Panc1 (cell line): ENCODE results near the gene USH1C. TPM values are rescaled to one million over a fixed set of nuclear protein-coding genes. Genes with fewer than 3 reads are reported as not detected.

ENCODE experiments used
- ATAC-seq: fragments of 200-7000 bp; cut with Tn5 transposase; 2 replicates; pipeline ENCODE4 v1.9.1; 2020; ENCODE audit warnings: mild to moderate bottlenecking, moderate library complexity
- BruUV-seq: library from RNA; stranded (reverse); fragments of 400-500 nt; replicated peaks from 2 replicates; lab custom pipeline; 2021; lab: Mats Ljungman, UMichigan
- CTCF ChIA-PET: fragments of 300-600 bp; sonication (Branson Sonifier 250); formaldehyde crosslinking; loops from one replicate; lab custom pipeline; 2022; ENCODE audit warnings: antibody characterized with exemption; lab: Charles Lee
- POLR2A ChIA-PET: fragments of 300-600 bp; sonication (Branson Sonifier 250); formaldehyde crosslinking; loops from one replicate; lab custom pipeline; 2022; ENCODE audit warnings: antibody characterized with exemption; lab: Charles Lee
- DNase-seq: peaks from one replicate; pipeline ENCODE4 v3.0.0-alpha.2; 2010; ENCODE audit warnings: low read depth, low spot score
- H3K27ac ChIP-seq: 2 replicates; pipeline ENCODE4 v1.5.1; 2011; ENCODE audit warnings: mild to moderate bottlenecking, low read length, inconsistent platforms
- H3K27me3 ChIP-seq: fragments of 200-500 bp; sonication (Bioruptor generic); 2 replicates; pipeline ENCODE4 v1.6.0; 2014; ENCODE audit warnings: low read length, inconsistent platforms; ENCODE audit not compliant: control insufficient read depth, insufficient read depth
- H3K36me3 ChIP-seq: fragments of 200-500 bp; sonication (Bioruptor generic); 2 replicates; pipeline ENCODE4 v1.5.1; 2014; ENCODE audit warnings: inconsistent platforms, mild to moderate bottlenecking, low read length, moderate library complexity; ENCODE audit not compliant: control insufficient read depth, insufficient read depth
- H3K4me1 ChIP-seq: 2 replicates; pipeline ENCODE4 v1.5.1; 2011; ENCODE audit warnings: inconsistent platforms, mild to moderate bottlenecking, low read length, moderate library complexity; ENCODE audit not compliant: control insufficient read depth, insufficient read depth
- H3K4me3 ChIP-seq, 2 experiments: 2 replicates each; pipeline ENCODE4 v1.5.1; 2011 to 2012; ENCODE audit warnings: low read depth in 2 of 2, low read length in 2 of 2, mild to moderate bottlenecking in 2 of 2, inconsistent platforms in 1 of 2, moderate library complexity in 1 of 2
- H3K9me3 ChIP-seq: fragments of 200-500 bp; sonication (Bioruptor generic); 2 replicates; pipeline ENCODE4 v1.5.1; 2014; ENCODE audit warnings: low read depth, mild to moderate bottlenecking, inconsistent platforms, low read length, moderate library complexity; ENCODE audit not compliant: control insufficient read depth, insufficient read depth
- POLR2AphosphoS5 ChIP-seq: IDR thresholded peaks from 2 replicates; pipeline ENCODE4 v1.6.1; 2012; ENCODE audit warnings: mild to moderate bottlenecking, low read depth, low read length, moderate library complexity
- SIN3A ChIP-seq: IDR thresholded peaks from 2 replicates; pipeline ENCODE4 v1.6.1; 2012; ENCODE audit warnings: low read depth, mild to moderate bottlenecking, low read length, moderate library complexity, borderline replicate concordance; ENCODE audit not compliant: insufficient read depth
- TCF7L2 ChIP-seq: IDR thresholded peaks from 2 replicates; pipeline ENCODE4 v1.6.1; 2011; ENCODE audit warnings: mild to moderate bottlenecking, low read depth, low read length, inconsistent platforms
- in situ Hi-C: cut with HindIII; loops from 2 replicates; pipeline ENCODE4 v1.10.0; 2016; ENCODE audit warnings: low sequenced_read_pairs, low pct_unique_long_range_greater_than_20kb
- intact Hi-C: fragments of 100-400 bp; cut with micrococcal nuclease; formaldehyde crosslinking; loops from one replicate; pipeline ENCODE4 v1.10.0; 2022; ENCODE audit not compliant: unreplicated experiment
- total RNA-seq: library from RNA; stranded (reverse); gene quantifications from one replicate; pipeline ENCODE4 v1.2.1, GENCODE V29; 2021; ENCODE audit not compliant: unreplicated experiment
- TF ChIP-seq, protein P1 (sequence below): fragments of 450-650 bp; IDR thresholded peaks from 2 replicates; pipeline ENCODE4 v1.5.1; 2017; ENCODE audit warnings: mild to moderate bottlenecking
- TF ChIP-seq, protein P2 (sequence below), 2 experiments: IDR thresholded peaks; 2 replicates each; pipeline ENCODE4 v1.6.1; 2011 to 2012; ENCODE audit warnings: low read depth in 2 of 2, control low read depth in 1 of 2, low read length in 1 of 2, mild to moderate bottlenecking in 1 of 2, moderate library complexity in 1 of 2; ENCODE audit not compliant: insufficient read depth in 1 of 2

The USH1C gene
- total RNA-seq, 1 experiment from 2014 or later = not detected

DNA sequence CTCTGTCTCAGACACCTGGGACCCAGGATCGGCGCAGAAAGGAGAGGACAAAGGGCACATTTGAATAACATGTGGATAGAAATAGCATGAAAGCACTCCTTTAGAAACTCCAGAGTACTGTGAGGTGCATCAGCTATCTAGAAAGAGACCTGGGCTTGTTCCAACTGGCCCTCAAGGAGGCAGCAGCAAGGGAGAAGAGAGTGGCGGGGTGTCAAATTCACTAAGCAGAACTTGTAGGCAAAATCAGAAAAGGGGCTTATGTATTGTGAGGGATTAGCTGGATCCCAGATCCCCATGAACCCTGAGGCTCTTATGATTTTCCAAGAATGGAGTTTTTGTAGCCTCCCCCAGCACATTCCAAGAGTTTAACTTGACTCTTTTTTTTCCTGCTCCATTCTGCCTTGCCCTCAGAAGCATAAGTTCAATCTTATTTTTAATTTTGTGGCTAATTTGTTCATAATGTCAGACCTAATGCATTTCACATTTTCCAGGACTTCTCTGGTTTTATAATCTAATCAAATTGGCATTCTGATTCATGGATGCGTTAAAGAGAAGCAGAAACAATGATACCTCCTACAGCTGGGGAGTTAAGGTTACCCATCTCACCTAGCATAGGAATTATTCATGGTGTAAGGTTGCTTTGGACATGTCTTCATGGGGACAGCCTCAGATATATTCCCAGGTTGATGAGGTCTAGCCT, 33.6 kb downstream of the USH1C start:
- DNase-seq = no peak
- Histone ChIP-seq H3K27me3 (no peaks in the 10 kb centered on the region; the same call in 1 of the 2 replicates), H3K36me3 (no peaks in the 10 kb centered on the region), H3K4me3 (no peak overlapping the region), H3K27ac (no peak overlapping the region), H3K9me3 (no peaks in the 10 kb centered on the region), H3K4me1 (no peaks in the 10 kb centered on the region)
- intact Hi-C loops = no loop called here
- BruUV-seq = no TSS peak
- ChIA-PET CTCF (no interaction called here), POLR2A (interaction anchor here (0.6 kb wide), 1 partner anchor 315 kb away, joined by 7 read pairs; no protein-coding TSS in a partner anchor)
- ATAC-seq = no peak
- in situ Hi-C loops = no loop called here
- TF ChIP-seq SIN3A = no peak
- TF ChIP-seq TCF7L2 = no peak
- TF ChIP-seq, protein P1, sequence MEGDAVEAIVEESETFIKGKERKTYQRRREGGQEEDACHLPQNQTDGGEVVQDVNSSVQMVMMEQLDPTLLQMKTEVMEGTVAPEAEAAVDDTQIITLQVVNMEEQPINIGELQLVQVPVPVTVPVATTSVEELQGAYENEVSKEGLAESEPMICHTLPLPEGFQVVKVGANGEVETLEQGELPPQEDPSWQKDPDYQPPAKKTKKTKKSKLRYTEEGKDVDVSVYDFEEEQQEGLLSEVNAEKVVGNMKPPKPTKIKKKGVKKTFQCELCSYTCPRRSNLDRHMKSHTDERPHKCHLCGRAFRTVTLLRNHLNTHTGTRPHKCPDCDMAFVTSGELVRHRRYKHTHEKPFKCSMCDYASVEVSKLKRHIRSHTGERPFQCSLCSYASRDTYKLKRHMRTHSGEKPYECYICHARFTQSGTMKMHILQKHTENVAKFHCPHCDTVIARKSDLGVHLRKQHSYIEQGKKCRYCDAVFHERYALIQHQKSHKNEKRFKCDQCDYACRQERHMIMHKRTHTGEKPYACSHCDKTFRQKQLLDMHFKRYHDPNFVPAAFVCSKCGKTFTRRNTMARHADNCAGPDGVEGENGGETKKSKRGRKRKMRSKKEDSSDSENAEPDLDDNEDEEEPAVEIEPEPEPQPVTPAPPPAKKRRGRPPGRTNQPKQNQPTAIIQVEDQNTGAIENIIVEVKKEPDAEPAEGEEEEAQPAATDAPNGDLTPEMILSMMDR = no peak
- TF ChIP-seq, protein P2, sequence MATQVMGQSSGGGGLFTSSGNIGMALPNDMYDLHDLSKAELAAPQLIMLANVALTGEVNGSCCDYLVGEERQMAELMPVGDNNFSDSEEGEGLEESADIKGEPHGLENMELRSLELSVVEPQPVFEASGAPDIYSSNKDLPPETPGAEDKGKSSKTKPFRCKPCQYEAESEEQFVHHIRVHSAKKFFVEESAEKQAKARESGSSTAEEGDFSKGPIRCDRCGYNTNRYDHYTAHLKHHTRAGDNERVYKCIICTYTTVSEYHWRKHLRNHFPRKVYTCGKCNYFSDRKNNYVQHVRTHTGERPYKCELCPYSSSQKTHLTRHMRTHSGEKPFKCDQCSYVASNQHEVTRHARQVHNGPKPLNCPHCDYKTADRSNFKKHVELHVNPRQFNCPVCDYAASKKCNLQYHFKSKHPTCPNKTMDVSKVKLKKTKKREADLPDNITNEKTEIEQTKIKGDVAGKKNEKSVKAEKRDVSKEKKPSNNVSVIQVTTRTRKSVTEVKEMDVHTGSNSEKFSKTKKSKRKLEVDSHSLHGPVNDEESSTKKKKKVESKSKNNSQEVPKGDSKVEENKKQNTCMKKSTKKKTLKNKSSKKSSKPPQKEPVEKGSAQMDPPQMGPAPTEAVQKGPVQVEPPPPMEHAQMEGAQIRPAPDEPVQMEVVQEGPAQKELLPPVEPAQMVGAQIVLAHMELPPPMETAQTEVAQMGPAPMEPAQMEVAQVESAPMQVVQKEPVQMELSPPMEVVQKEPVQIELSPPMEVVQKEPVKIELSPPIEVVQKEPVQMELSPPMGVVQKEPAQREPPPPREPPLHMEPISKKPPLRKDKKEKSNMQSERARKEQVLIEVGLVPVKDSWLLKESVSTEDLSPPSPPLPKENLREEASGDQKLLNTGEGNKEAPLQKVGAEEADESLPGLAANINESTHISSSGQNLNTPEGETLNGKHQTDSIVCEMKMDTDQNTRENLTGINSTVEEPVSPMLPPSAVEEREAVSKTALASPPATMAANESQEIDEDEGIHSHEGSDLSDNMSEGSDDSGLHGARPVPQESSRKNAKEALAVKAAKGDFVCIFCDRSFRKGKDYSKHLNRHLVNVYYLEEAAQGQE (IDR thresholded peaks at IDR 0.05; ENCODE audit: insufficient read depth in 1 of 2, low read depth in 2 of 2, low read length in 1 of 2) = no peak
- TF ChIP-seq POLR2AphosphoS5 = no peak

DNA sequence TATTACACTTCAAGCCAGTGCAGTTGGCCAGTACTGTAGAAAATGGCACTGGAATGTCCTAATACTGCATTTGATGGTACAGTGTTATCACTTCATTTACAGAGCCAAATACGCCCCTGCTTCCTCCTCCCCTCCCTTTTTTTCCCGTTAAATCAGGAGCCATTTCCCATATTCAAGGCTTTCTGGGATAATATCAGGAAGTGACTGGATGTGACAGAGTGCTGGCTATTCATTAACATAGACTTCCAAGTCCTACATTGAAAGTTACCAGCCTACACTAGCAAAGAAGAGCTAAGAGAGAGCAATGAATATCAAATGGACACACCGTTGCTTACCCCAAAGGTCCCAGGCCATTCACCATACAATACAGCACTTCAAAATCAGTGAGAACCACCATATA, 35.4 kb downstream of the USH1C start:
- no TSS peak for BruUV-seq

More for the DNA sequence above, 35.4 kb downstream of the USH1C start:
- no peak for TF ChIP-seq POLR2AphosphoS5
- TF ChIP-seq SIN3A = no peak
- no peak for TF ChIP-seq TCF7L2
- TF ChIP-seq, protein P1 = no peak
- TF ChIP-seq, protein P2 (IDR thresholded peaks at IDR 0.05; ENCODE audit: insufficient read depth in 1 of 2, low read depth in 2 of 2, low read length in 1 of 2) = no peak
- Histone ChIP-seq H3K27ac (no peak overlapping the region), H3K4me3 (no peak overlapping the region), H3K27me3 (no peaks in the 10 kb centered on the region; the same call in 1 of the 2 replicates), H3K36me3 (no peaks in the 10 kb centered on the region), H3K4me1 (no peaks in the 10 kb centered on the region), H3K9me3 (no peaks in the 10 kb centered on the region)
- POLR2A ChIA-PET = no interaction called here
- CTCF ChIA-PET = no interaction called here
- ATAC-seq (no peak), DNase-seq (no peak)
- intact Hi-C loops (loop anchor here (10.0 kb wide), 1 partner anchor 274 kb away; no protein-coding TSS in a partner anchor), in situ Hi-C loops (no loop called here)
